K562 (cell line): ENCODE measurements around the gene CMTM8. TPM values are rescaled to one million over a fixed set of nuclear protein-coding genes. Genes with fewer than 3 reads are reported as not detected.

ENCODE experiments used
- ATAC-seq: fragments of 200-7000 bp; cut with Tn5 transposase; 3 replicates; pipeline ENCODE4 v1.9.1; 2020; ENCODE audit warnings: moderate library complexity
- BruUV-seq: library from RNA; stranded (reverse); fragments of 400-500 nt; replicated peaks from 2 replicates; lab custom pipeline; 2021; lab: Mats Ljungman, UMichigan
- CTCF ChIA-PET: fragments of 300-600 bp; formaldehyde crosslinking; extraction: SDS; loops from one replicate; lab custom pipeline; 2021; ENCODE audit warnings: low intra/inter-chr PET ratio; lab: Yijun Ruan, JAX
- POLR2A ChIA-PET: fragments of 300-600, 350-650 bp; sonication (Branson Sonifier 250); formaldehyde crosslinking; extraction: SDS; loops from one replicate; lab custom pipeline; 2021; ENCODE audit warnings: antibody characterized with exemption, inconsistent platforms; lab: Yijun Ruan, JAX
- DNase-seq, 4 experiments: peaks; one replicate each; pipeline versions ENCODE4 v3.0.0 to v3.0.0-alpha.2; 2011 to 2018; ENCODE audit warnings: low spot score in 3 of 4, mixed read lengths in 3 of 4; ENCODE audit errors: extremely low read depth in 1 of 4
- FAIRE-seq: peaks from 2 replicates; lab custom pipeline; 2011; peaks lifted over from hg19 to GRCh38; lab: Jason Lieb, UNC
- H2AFZ ChIP-seq: 2 replicates; pipeline ENCODE4 v1.6.0; 2011; ENCODE audit warnings: low read depth, low read length, control low read depth, inconsistent platforms
- H3K27ac ChIP-seq: fragments of 200-600 bp; 3 replicates; pipeline ENCODE4 v1.8.0; 2011; ENCODE audit warnings: low read depth, mild to moderate bottlenecking, control low read depth, inconsistent platforms, low read length, moderate library complexity, mixed read lengths; ENCODE audit errors: extremely low read depth
- H3K27me3 ChIP-seq, 2 experiments: fragments of 300-600 bp in 1 of 2; 2 replicates in 1 of 2; 3 replicates in 1 of 2; pipeline versions ENCODE4 v1.6.0 to v1.8.0; 2011; ENCODE audit warnings: inconsistent platforms in 2 of 2, low read length in 2 of 2, mild to moderate bottlenecking in 1 of 2, mixed read lengths in 1 of 2, moderate library complexity in 1 of 2; ENCODE audit not compliant: control insufficient read depth in 2 of 2, insufficient read depth in 2 of 2
- H3K36me3 ChIP-seq: fragments of 300-600 bp; 3 replicates; pipeline ENCODE4 v1.8.0; 2011; ENCODE audit warnings: mild to moderate bottlenecking, low read length, inconsistent platforms; ENCODE audit not compliant: control insufficient read depth, insufficient read depth
- H3K4me1 ChIP-seq, 2 experiments: fragments of 200-600 bp in 1 of 2; replicated peaks in 1 of 2; 2 replicates in 1 of 2; 3 replicates in 1 of 2; pipeline versions ENCODE4 v1.5.1 to v1.8.0; 2011; ENCODE audit warnings: inconsistent platforms in 2 of 2, low read length in 2 of 2, mild to moderate bottlenecking in 1 of 2, mixed read lengths in 1 of 2, moderate library complexity in 1 of 2; ENCODE audit not compliant: control insufficient read depth in 2 of 2, insufficient read depth in 2 of 2
- H3K4me2 ChIP-seq: 2 replicates; pipeline ENCODE4 v1.6.1; 2011; ENCODE audit warnings: low read length, control low read depth, inconsistent platforms, mixed read lengths; ENCODE audit not compliant: insufficient read depth
- H3K4me3 ChIP-seq: fragments of 200-600 bp; sonication (generic), shearing (Covaris generic); 2 replicates; pipeline ENCODE4 v1.5.1; 2016; ENCODE audit warnings: control low read depth, inconsistent platforms
- H3K79me2 ChIP-seq: fragments of 200-600 bp; 3 replicates; pipeline ENCODE4 v1.8.0; 2011; ENCODE audit warnings: low read length, inconsistent platforms; ENCODE audit not compliant: control insufficient read depth, insufficient read depth
- H3K9ac ChIP-seq, 2 experiments: 2 replicates each; pipeline versions ENCODE4 v1.6.0 to v1.6.1; 2011; ENCODE audit warnings: low read depth in 2 of 2, low read length in 2 of 2, control low read depth in 1 of 2, inconsistent platforms in 1 of 2, mild to moderate bottlenecking in 1 of 2, mixed read lengths in 1 of 2; ENCODE audit not compliant: insufficient read depth in 1 of 2
- H3K9me1 ChIP-seq: one replicate; pipeline ENCODE4 v1.6.0; 2011; ENCODE audit warnings: inconsistent platforms, mild to moderate bottlenecking, low read length, moderate library complexity; ENCODE audit not compliant: control insufficient read depth, insufficient read depth
- H3K9me3 ChIP-seq: replicated peaks from 2 replicates; pipeline ENCODE4 v1.5.1; 2011; ENCODE audit warnings: low read depth, low read length, inconsistent platforms; ENCODE audit not compliant: control insufficient read depth, insufficient read depth
- H4K20me1 ChIP-seq: replicated peaks from 2 replicates; pipeline ENCODE4 v1.6.1; 2011; ENCODE audit warnings: low read length, inconsistent platforms, mixed read lengths; ENCODE audit not compliant: control insufficient read depth, insufficient read depth
- CHD1 ChIP-seq: fragments of 200-600 bp; sonication (generic); IDR thresholded peaks from one replicate; pipeline ENCODE4 v1.6.1; 2012; ENCODE audit warnings: mild to moderate bottlenecking, moderate library complexity, low read length, inconsistent platforms
- PHB ChIP-seq: fragments of 250-450 bp; sonication (Bioruptor Pico); IDR thresholded peaks from 2 replicates; pipeline ENCODE4 v1.5.0; 2021
- POLR3A ChIP-seq: IDR thresholded peaks from 2 replicates; pipeline ENCODE4 v1.6.1; 2011; ENCODE audit warnings: borderline replicate concordance, mild to moderate bottlenecking, moderate library complexity; ENCODE audit not compliant: insufficient read length, insufficient read depth; ENCODE audit errors: extremely low read depth
- WGBS: fragments of 100-300 bp; shearing (Covaris generic); methylation state at CpG from one replicate; pipeline ENCODE4 v1.1.6; 2016; ENCODE audit warnings: low coverage, mixed read lengths; ENCODE audit not compliant: insufficient coverage; ENCODE audit errors: missing lambda C conversion rate; 5-methylcytosine and 5-hydroxymethylcytosine counted together
- in situ Hi-C: fragments of 300-500 bp; cut with MboI; formaldehyde crosslinking; loops from 4 replicates; pipeline ENCODE4 v1.15.0; 2018; ENCODE audit warnings: inconsistent platforms, mixed read lengths
- intact Hi-C: fragments of 100-400 bp; cut with micrococcal nuclease; formaldehyde crosslinking; loops from 2 replicates; pipeline ENCODE4 v1.14.2; 2022
- polyA plus RNA-seq, 8 experiments: library from polyadenylated mRNA; depleted of rRNA in 4 of 8; stranded (reverse) in 5 of 8; unstranded in 3 of 8; fragments of >200 nt; fragmentation: Nextera tagmentation in 2 of 8; fragmentation: Illumina TruSeq in 1 of 8; extraction: Ambion mirVana in 2 of 8; extraction: Trizol in 1 of 8; gene quantifications; 2 replicates each; pipeline versions ENCODE4 v1.2.1 to v1.2.3, GENCODE V29; 2011 to 2014; ENCODE audit warnings: inconsistent platforms in 1 of 8, missing spikeins in 1 of 8
- total RNA-seq, 7 experiments: library from RNA; depleted of rRNA in 6 of 7; stranded (reverse); fragments of >200 nt in 6 of 7; fragmentation: Illumina TruSeq in 2 of 7; extraction: Trizol in 2 of 7; gene quantifications; 2 replicates each; pipeline versions ENCODE4 v1.2.1 to v1.2.3, GENCODE V29; 2011 to 2021; ENCODE audit warnings: low replicate concordance in 1 of 7
- TF ChIP-seq, protein P1 (sequence below): fragments of 450-650 bp; conservative IDR thresholded peaks from 2 replicates; pipeline ENCODE4 v1.6.1; 2016; ENCODE audit warnings: missing genetic modification characterization, low read depth, mild to moderate bottlenecking, missing compliant biosample characterization, moderate library complexity
- TF ChIP-seq, protein P2 (sequence below): fragments of 250-450 bp; sonication (Bioruptor Pico); IDR thresholded peaks from 2 replicates; pipeline ENCODE4 v1.5.0; 2020; ENCODE audit warnings: mild to moderate bottlenecking

Gene CMTM8
- total and polyA plus RNA-seq, 9 of the 15 experiments (the other 6 are each of a cell fraction or from before 2014, with no cell fraction given) = not detected

DNA sequence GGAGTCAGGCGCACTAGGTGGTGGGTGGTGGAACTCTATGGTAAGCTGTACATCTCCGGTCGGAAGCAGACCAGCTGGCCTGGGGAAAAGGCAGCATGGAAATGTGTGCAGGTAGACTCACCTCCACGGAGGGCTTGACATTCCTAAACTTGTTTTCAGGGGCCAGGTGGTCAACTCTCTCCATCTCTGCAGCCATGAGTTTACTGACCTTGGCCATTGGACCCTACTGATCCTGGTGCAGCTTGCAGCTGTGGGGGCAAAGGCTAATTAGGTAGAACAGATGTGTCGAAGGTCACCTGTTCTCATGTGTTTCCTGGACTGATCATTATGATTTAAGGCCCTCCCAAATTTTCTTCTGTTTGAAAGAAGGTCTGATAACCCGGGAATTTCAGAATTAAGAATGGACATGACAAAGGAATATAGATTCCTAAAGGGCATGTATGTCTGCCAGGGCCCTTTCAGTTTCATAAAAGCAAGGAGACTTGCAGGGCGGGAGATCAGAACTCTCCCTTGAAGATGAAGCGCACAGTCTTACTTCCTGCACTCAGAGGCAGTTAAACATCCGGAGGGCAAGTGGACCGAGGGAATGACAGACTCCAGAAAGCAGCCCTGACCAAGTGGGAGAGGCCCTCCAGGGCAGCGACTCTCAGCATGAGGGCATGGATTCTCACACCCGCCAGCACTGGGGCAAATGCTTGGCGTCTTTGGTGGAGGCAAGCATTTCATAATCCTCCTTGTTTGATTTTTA, 97.1 kb downstream of the CMTM8 start:
- Histone ChIP-seq H3K9me1 (no peaks in the 10 kb centered on the region), H3K4me3 (no peak overlapping the region), H3K27me3 (peaks cover 4 to 15% of the 10 kb centered on the region in 2 experiments; a peak in 3 of 5 replicates), H4K20me1 (no peaks in the 10 kb centered on the region), H2AFZ (no peak overlapping the region), H3K4me2 (no peak overlapping the region), H3K9ac (no peak overlapping the region), H3K4me1 (no peaks in the 10 kb centered on the region), H3K79me2 (no peaks in the 10 kb centered on the region), H3K36me3 (no peaks in the 10 kb centered on the region), H3K9me3 (no peaks in the 10 kb centered on the region), H3K27ac (no peak overlapping the region)
- WGBS = 1% methylated on average over 13 of the region's 13 CpGs
- no peak for DNase-seq
- ChIA-PET CTCF (no interaction called here), POLR2A (no interaction called here)
- TF ChIP-seq CHD1 (no peak), PHB (no peak), POLR3A (no peak)
- TF ChIP-seq, protein P1, sequence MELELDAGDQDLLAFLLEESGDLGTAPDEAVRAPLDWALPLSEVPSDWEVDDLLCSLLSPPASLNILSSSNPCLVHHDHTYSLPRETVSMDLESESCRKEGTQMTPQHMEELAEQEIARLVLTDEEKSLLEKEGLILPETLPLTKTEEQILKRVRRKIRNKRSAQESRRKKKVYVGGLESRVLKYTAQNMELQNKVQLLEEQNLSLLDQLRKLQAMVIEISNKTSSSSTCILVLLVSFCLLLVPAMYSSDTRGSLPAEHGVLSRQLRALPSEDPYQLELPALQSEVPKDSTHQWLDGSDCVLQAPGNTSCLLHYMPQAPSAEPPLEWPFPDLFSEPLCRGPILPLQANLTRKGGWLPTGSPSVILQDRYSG = no peak
- TF ChIP-seq, protein P2, sequence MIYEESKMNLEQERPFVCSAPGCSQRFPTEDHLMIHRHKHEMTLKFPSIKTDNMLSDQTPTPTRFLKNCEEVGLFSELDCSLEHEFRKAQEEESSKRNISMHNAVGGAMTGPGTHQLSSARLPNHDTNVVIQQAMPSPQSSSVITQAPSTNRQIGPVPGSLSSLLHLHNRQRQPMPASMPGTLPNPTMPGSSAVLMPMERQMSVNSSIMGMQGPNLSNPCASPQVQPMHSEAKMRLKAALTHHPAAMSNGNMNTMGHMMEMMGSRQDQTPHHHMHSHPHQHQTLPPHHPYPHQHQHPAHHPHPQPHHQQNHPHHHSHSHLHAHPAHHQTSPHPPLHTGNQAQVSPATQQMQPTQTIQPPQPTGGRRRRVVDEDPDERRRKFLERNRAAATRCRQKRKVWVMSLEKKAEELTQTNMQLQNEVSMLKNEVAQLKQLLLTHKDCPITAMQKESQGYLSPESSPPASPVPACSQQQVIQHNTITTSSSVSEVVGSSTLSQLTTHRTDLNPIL (CRISPR knock-in tag) = no peak
- no TSS peak for BruUV-seq
- FAIRE-seq = no peak
- intact Hi-C loops (no loop called here), in situ Hi-C loops (no loop called here)
- no peak for ATAC-seq
